HuH-7 (cell line): ENCODE measurements around the gene ADPRM.
A peak's percentile ranks its signal among the peaks of the same experiment; 100 is the strongest.
"Not testable (repeated sequence)": the region's sequence is repeated elsewhere in the genome, so short reads cannot be mapped to it uniquely, and the experiment has no call there.

Experiments
- DNase-seq: peaks from one replicate; pipeline ENCODE4 v3.0.0; 2011; ENCODE audit warnings: low spot score

The ADPRM gene

GRCh38 chr17:10702574-10702973 lies 5.2 kb downstream of the ADPRM start:
- no peak for DNase-seq

GRCh38 chr17:10705727-10706126 lies 8.3 kb downstream of the ADPRM start:
- no peak for DNase-seq

GRCh38 chr17:10713318-10713717 lies 15.9 kb downstream of the ADPRM start:
- DNase-seq, result no peak

GRCh38 chr17:10716218-10716617 lies 18.8 kb downstream of the ADPRM start:
- no peak for DNase-seq

- DNase-seq, result no peak
Measured at GRCh38 chr17:10718547-10718946, 21.2 kb downstream of the ADPRM start.

- DNase-seq, result no peak
Measured at GRCh38 chr17:10724546-10725195, 27.3 kb downstream of the ADPRM start.

GRCh38 chr17:10725262-10725661 lies 27.9 kb downstream of the ADPRM start:
- DNase-seq, result no peak

GRCh38 chr17:10726196-10726595 lies 28.8 kb downstream of the ADPRM start:
- DNase-seq, result no peak

GRCh38 chr17:10727192-10727591 lies 29.8 kb downstream of the ADPRM start:
- DNase-seq, result no peak

- DNase-seq, result no peak
Measured at GRCh38 chr17:10728331-10728892, 31.0 kb downstream of the ADPRM start.

GRCh38 chr17:10729334-10730193 lies 32.2 kb downstream of the ADPRM start, which contains the start of gene TMEM220:
TSS of gene TMEM220 (minus strand) at chr17:10730023. CDS start at chr17:10729851, 172 bp downstream.
- peak; percentile 55 for DNase-seq

GRCh38 chr17:10730247-10730646 lies 32.9 kb downstream of the ADPRM start:
- DNase-seq, result not testable (repeated sequence)

- no peak for DNase-seq
Measured at GRCh38 chr17:10731408-10731879, 34.0 kb downstream of the ADPRM start.

GRCh38 chr17:10732121-10732520 lies 34.7 kb downstream of the ADPRM start:
- DNase-seq, result not testable (repeated sequence)

- no peak for DNase-seq
Measured at GRCh38 chr17:10733666-10734065, 36.3 kb downstream of the ADPRM start.

- DNase-seq, result no peak
Measured at GRCh38 chr17:10735251-10735650, 37.9 kb downstream of the ADPRM start.

GRCh38 chr17:10735821-10736220 lies 38.4 kb downstream of the ADPRM start:
- no peak for DNase-seq

GRCh38 chr17:10737168-10737622 lies 39.8 kb downstream of the ADPRM start:
- DNase-seq, result peak; percentile 46

GRCh38 chr17:10737736-10738135 lies 40.3 kb downstream of the ADPRM start:
- no peak for DNase-seq

- no peak for DNase-seq
Measured at GRCh38 chr17:10738521-10739258, 41.3 kb downstream of the ADPRM start.

GRCh38 chr17:10739386-10739785 lies 42.0 kb downstream of the ADPRM start:
- no peak for DNase-seq
